Measurements from ENCODE around the gene CRYBA1.
A peak's percentile ranks its signal among the peaks of the same experiment; 100 is the strongest.

- TF ChIP-seq CTCF (IDR thresholded peaks at IDR 0.05) (peak; percentile 91 to 96 (median 94)), EP300 (IDR thresholded peaks at IDR 0.05) (no peak)
Observed at GRCh38 chr17:29219378-29220047, 27.1 kb upstream of the CRYBA1 start.

All from gastroesophageal sphincter (tissue), 3 donors.